HEK293T (cell line): ENCODE measurements around the gene TMCO4.

Source experiments
- FOXA1 ChIP-seq: fragments of 450-650 bp; IDR thresholded peaks from 2 replicates; pipeline ENCODE4 v1.6.1; 2016; ENCODE audit warnings: mild to moderate bottlenecking
- FOXM1 ChIP-seq: fragments of 450-650 bp; IDR thresholded peaks from 2 replicates; pipeline ENCODE4 v1.6.1; 2017; ENCODE audit warnings: mild to moderate bottlenecking, borderline replicate concordance
- SUZ12 ChIP-seq: fragments of 450-650 bp; IDR thresholded peaks from 2 replicates; pipeline ENCODE4 v1.6.1; 2016; ENCODE audit warnings: mild to moderate bottlenecking
- TARDBP ChIP-seq: fragments of 450-650 bp; IDR thresholded peaks from 2 replicates; pipeline ENCODE4 v1.6.1; 2016

- no peak for TF ChIP-seq FOXA1
- TF ChIP-seq SUZ12 = no peak
- TF ChIP-seq FOXM1 = no peak
- no peak for TF ChIP-seq TARDBP
Measured at GRCh38 chr1:19837866-19838265, 38.1 kb upstream of the TMCO4 start.
